SK-N-DZ (cell line): ENCODE data around the gene PRRC2B.
A peak's percentile ranks its signal among the peaks of the same experiment; 100 is the strongest.
"Not testable (repeated sequence)": the region's sequence is repeated elsewhere in the genome, so short reads cannot be mapped to it uniquely, and the experiment has no call there.

ENCODE experiments used
- DNase-seq: peaks from one replicate; pipeline ENCODE4 v3.0.0-alpha.2; 2015; ENCODE audit warnings: low spot score
- small RNA-seq, 2 experiments: library from RNA; depleted of rRNA; stranded (forward); fragments of <200 nt; gene quantifications; one replicate each; pipeline ENCODE3, GENCODE V24; 2014

The PRRC2B gene

DNA sequence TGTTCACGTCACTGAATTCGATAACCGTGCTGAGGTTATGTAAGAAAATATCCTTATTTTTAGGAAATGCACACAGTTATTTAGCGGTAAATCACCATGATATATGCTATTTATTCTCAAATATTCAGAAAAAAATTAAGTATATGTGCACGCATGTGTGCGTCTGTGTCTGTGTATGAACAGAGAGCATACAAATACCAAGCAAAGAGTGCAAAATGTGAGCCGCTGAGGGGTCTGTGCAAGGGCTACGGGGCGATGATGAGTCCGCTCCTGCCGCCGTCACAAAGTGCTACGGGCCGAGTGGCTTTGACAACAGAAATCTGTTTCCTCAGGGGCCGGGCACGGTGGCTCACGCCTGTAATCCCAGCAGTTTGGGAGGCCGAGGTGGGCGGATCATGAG is 144.1 kb downstream of the PRRC2B start:
- DNase-seq: no peak

DNA sequence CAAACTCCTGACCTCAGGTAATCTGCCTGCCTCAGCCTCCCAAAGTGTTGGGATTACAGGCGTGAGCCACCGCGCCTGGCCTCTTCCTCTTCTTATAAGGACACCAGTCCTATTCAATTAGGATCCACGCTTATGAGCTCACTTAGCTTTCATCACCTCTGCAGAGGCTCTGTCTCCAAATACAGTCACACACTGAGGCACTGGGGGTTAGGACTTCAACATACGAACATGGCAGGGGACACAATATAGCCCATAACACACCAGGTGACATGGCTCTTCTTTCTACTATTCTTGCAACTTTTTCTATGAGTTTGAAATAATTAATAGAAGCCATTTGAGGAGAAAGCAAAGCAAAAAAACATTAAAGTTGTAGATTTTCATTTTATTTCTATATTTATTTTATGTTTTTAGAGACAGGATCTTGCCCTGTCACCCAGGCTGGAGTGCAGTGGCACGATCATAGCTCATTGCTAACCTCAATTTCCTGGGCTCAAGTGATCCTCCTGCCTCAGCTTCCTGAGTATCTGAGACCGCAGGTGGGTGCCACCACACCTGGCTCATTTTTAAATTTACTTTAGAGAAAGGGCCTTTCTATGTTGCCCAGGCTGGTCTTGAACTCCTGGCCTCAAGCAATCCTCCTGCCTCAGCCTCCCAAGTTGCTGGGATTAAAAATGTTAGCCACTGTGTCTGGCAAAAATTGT is 145.5 kb downstream of the PRRC2B start:
- DNase-seq: no peak

GRCh38 chr9:131543141-131543540 is 149.3 kb downstream of the PRRC2B start:
- no peak for DNase-seq

- DNase-seq: no peak
Observed at GRCh38 chr9:131545003-131545785, 151.3 kb downstream of the PRRC2B start, which contains the start of gene PRRT1B. TSS of gene PRRT1B (plus strand) at chr9:131545523. CDS start at chr9:131545616, 93 bp downstream.

GRCh38 chr9:131545786-131546335 is 152.0 kb downstream of the PRRC2B start:
- no peak for DNase-seq

GRCh38 chr9:131546336-131547084 is 152.6 kb downstream of the PRRC2B start:
- peak; percentile 63 for DNase-seq

DNA sequence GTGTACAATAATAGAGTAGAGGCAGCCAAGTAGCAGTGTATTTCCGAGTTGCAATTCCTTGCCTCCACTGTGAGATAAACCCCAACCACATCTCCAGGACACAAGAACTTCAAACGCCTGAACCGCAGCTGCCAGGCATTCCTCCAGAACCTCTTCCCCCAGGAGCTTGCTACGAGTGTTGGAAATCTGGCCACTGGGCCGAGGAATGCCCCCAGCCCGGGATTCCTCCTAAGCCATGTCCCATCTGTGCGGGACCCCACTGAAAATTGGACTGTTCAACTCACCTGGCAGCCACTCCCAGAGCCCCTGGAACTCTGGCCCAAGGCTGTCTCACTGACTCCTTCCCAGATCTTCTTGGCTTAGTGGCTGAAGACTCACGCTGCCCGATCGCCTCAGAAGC is 155.3 kb downstream of the PRRC2B start:
- not testable (repeated sequence) for DNase-seq

Small RNA genes within 50 kb of the gene (small RNA-seq; reads per million reads assigned to genes)
- 1.3 to 4.1 reads per million in 2 experiments for gene SNORD62A
- 1.5 to 1.8 reads per million in 2 experiments for gene SNORD62B
